IPS-18a (cell line): ENCODE results near the gene SNTB2.

Source experiments
- H3K27ac ChIP-seq: one replicate; pipeline ENCODE4 v1.5.1; 2013; ENCODE audit warnings: low read length
- H3K27me3 ChIP-seq: one replicate; pipeline ENCODE4 v1.6.1; 2013; ENCODE audit warnings: mild to moderate bottlenecking, low read length; ENCODE audit not compliant: control insufficient read depth, insufficient read depth
- H3K36me3 ChIP-seq: one replicate; pipeline ENCODE4 v1.6.1; 2013; ENCODE audit warnings: low read depth, low read length; ENCODE audit not compliant: control insufficient read depth
- H3K4me1 ChIP-seq: one replicate; pipeline ENCODE4 v1.6.1; 2013; ENCODE audit warnings: low read depth, low read length; ENCODE audit not compliant: control insufficient read depth
- H3K4me3 ChIP-seq: one replicate; pipeline ENCODE4 v1.5.1; 2013; ENCODE audit warnings: low read length
- H3K9ac ChIP-seq: one replicate; pipeline ENCODE4 v1.6.1; 2013; ENCODE audit warnings: mild to moderate bottlenecking, low read length, moderate library complexity
- H3K9me3 ChIP-seq: one replicate; pipeline ENCODE4 v1.6.1; 2013; ENCODE audit warnings: low read depth, low read length; ENCODE audit not compliant: control insufficient read depth

The SNTB2 gene

GRCh38 chr16:69201291-69201690 lies 14.3 kb downstream of the SNTB2 start:
- Histone ChIP-seq H3K4me3 (no peak overlapping the region), H3K9me3 (no peaks in the 10 kb centered on the region), H3K4me1 (no peaks in the 10 kb centered on the region), H3K36me3 (no peaks in the 10 kb centered on the region), H3K27me3 (no peaks in the 10 kb centered on the region), H3K9ac (no peak overlapping the region), H3K27ac (no peak overlapping the region)

GRCh38 chr16:69201787-69202186 lies 14.8 kb downstream of the SNTB2 start:
- H3K27ac ChIP-seq: no peak overlapping the region
- H3K4me3 ChIP-seq: no peak overlapping the region
- H3K9me3 ChIP-seq: no peaks in the 10 kb centered on the region
- H3K9ac ChIP-seq: no peak overlapping the region
- no peaks in the 10 kb centered on the region for H3K4me1 ChIP-seq
- no peaks in the 10 kb centered on the region for H3K36me3 ChIP-seq
- no peaks in the 10 kb centered on the region for H3K27me3 ChIP-seq

DNA sequence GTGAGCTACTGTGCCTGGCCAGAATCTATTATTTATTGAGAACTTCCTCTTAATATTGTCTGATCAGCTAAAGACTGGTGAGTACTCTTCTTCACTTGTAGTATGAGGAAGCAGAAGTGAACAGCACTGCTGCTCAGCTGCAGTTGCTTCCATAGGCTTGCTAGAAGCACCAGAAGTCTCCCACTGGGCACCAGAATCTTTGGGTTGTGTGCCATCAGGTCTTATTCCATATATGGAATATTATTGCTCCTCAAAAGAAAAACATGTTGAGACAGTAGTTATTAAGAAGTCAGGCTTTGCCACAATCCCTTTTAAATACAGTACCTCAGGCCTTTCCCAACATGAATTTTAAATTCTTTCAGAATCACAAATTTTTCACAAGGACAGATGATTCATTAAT lies 17.2 kb downstream of the SNTB2 start:
- Histone ChIP-seq H3K4me3 (no peak overlapping the region), H3K9ac (no peak overlapping the region)

GRCh38 chr16:69209735-69210134 lies 22.8 kb downstream of the SNTB2 start:
- no peaks in the 10 kb centered on the region for H3K9me3 ChIP-seq
- H3K36me3 ChIP-seq: no peaks in the 10 kb centered on the region

More for the DNA sequence above, 17.2 kb downstream of the SNTB2 start:
- H3K4me1 ChIP-seq: no peaks in the 10 kb centered on the region
- H3K9me3 ChIP-seq: no peaks in the 10 kb centered on the region
- no peaks in the 10 kb centered on the region for H3K36me3 ChIP-seq
- no peaks in the 10 kb centered on the region for H3K27me3 ChIP-seq
- no peak overlapping the region for H3K27ac ChIP-seq

DNA sequence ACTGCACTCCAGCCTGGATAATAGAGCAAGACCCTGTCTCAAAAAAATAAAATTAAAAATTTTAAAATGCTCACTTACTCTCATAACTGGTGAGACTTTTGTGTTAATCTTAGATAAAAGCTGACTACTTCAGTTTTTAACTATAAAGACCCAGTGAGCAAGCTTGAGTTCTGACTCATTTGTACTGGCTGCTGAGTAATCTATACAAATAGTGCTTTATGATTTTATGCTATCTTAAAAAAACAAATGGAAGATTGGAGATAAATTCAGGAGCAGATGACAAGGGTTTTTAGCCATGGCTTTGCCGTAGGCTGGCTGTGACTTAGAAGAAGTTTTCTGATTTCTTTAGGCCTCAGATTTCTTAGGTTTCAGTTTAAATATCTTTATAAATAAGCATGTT lies 30.5 kb downstream of the SNTB2 start:
- Histone ChIP-seq H3K36me3 (no peaks in the 10 kb centered on the region), H3K27me3 (no peaks in the 10 kb centered on the region), H3K27ac (no peak overlapping the region), H3K9me3 (no peaks in the 10 kb centered on the region), H3K4me1 (no peaks in the 10 kb centered on the region), H3K9ac (no peak overlapping the region), H3K4me3 (no peak overlapping the region)

More at GRCh38 chr16:69209735-69210134, 22.8 kb downstream of the SNTB2 start:
- Histone ChIP-seq H3K4me3 (no peak overlapping the region), H3K9ac (no peak overlapping the region), H3K4me1 (no peaks in the 10 kb centered on the region), H3K27ac (no peak overlapping the region), H3K27me3 (no peaks in the 10 kb centered on the region)

- Histone ChIP-seq H3K4me3 (no peak overlapping the region), H3K9ac (no peak overlapping the region), H3K4me1 (no peaks in the 10 kb centered on the region), H3K27ac (no peak overlapping the region), H3K9me3 (no peaks in the 10 kb centered on the region), H3K36me3 (no peaks in the 10 kb centered on the region), H3K27me3 (no peaks in the 10 kb centered on the region)
Measured at GRCh38 chr16:69219279-69219678, 32.3 kb downstream of the SNTB2 start.

- Histone ChIP-seq H3K4me1 (no peaks in the 10 kb centered on the region), H3K36me3 (no peaks in the 10 kb centered on the region), H3K9ac (no peak overlapping the region), H3K27me3 (no peaks in the 10 kb centered on the region), H3K27ac (no peak overlapping the region), H3K4me3 (no peak overlapping the region), H3K9me3 (no peaks in the 10 kb centered on the region)
Measured at GRCh38 chr16:69223882-69224281, 36.9 kb downstream of the SNTB2 start.

- Histone ChIP-seq H3K27me3 (no peaks in the 10 kb centered on the region), H3K9ac (no peak overlapping the region), H3K36me3 (no peaks in the 10 kb centered on the region), H3K9me3 (no peaks in the 10 kb centered on the region), H3K4me1 (no peaks in the 10 kb centered on the region), H3K4me3 (no peak overlapping the region), H3K27ac (no peak overlapping the region)
Measured at GRCh38 chr16:69225121-69225520, 38.2 kb downstream of the SNTB2 start.

DNA sequence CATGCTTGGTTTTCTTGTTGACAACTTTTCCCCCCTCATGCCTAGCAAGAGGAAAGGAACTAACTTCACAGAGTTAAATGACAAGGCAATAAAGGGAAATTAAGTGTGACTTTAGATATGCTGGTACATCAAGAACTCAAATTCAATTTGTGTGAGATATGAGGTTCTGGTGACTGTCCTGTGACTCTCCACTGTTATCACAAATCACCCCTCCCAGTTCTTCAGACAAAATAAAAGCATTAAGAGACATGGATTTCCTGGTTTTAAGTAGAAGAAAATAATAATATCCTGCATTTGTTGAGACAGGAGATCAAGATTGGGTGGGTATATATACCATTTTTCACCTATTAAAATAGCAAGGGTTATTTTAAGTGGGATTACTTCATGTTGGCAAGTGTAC lies 46.2 kb downstream of the SNTB2 start:
- Histone ChIP-seq H3K9ac (no peak overlapping the region), H3K9me3 (no peaks in the 10 kb centered on the region), H3K4me1 (no peaks in the 10 kb centered on the region), H3K4me3 (no peak overlapping the region), H3K27me3 (no peaks in the 10 kb centered on the region), H3K36me3 (no peaks in the 10 kb centered on the region), H3K27ac (no peak overlapping the region)

- Histone ChIP-seq H3K36me3 (no peaks in the 10 kb centered on the region), H3K9me3 (no peaks in the 10 kb centered on the region), H3K4me1 (no peaks in the 10 kb centered on the region), H3K4me3 (no peak overlapping the region), H3K9ac (no peak overlapping the region), H3K27me3 (no peaks in the 10 kb centered on the region), H3K27ac (no peak overlapping the region)
Measured at GRCh38 chr16:69234460-69234859, 47.5 kb downstream of the SNTB2 start.

DNA sequence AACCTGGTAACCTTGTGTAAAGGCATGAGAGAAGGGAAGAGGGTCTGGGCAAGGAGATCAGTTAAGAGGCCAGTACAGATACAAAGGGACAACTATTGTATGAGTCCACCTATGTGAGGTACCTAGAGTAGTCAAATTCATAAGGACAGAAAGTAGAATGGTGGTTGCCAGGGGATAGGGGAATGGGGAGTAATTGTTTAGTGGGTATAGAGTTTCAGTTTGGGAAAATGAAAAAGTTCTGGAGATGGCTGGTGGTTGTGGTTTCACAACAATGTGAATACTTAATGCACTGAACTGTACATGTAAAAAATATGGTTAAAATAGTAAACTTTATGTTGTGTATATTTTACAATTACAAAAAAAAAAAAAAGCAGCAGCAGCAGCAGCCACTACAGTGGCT lies 49.4 kb downstream of the SNTB2 start:
- Histone ChIP-seq H3K4me1 (no peaks in the 10 kb centered on the region), H3K9me3 (no peaks in the 10 kb centered on the region), H3K9ac (no peak overlapping the region), H3K36me3 (no peaks in the 10 kb centered on the region), H3K4me3 (no peak overlapping the region), H3K27me3 (no peaks in the 10 kb centered on the region), H3K27ac (no peak overlapping the region)

GRCh38 chr16:69237296-69237695 lies 50.3 kb downstream of the SNTB2 start:
- H3K4me1 ChIP-seq: no peaks in the 10 kb centered on the region
- no peak overlapping the region for H3K4me3 ChIP-seq
- no peak overlapping the region for H3K27ac ChIP-seq
- no peaks in the 10 kb centered on the region for H3K27me3 ChIP-seq
- no peak overlapping the region for H3K9ac ChIP-seq
- no peaks in the 10 kb centered on the region for H3K9me3 ChIP-seq
- no peaks in the 10 kb centered on the region for H3K36me3 ChIP-seq
